Stimulated activated CD8-positive, alpha-beta memory T cell treated with anti-CD3 and anti-CD28 coated beads, Interleukin-4, amount 100 ng/mL, for 4 hours (primary cell): Measurements from ENCODE around the gene MOSPD2.
A peak's percentile ranks its signal among the peaks of the same experiment; 100 is the strongest.

Experiments used
- DNase-seq, 2 donors: peaks; one replicate each; pipeline ENCODE4 v3.0.0-alpha.2; 2020; ENCODE audit warnings: low read depth in 2 of 2, low spot score in 1 of 2

MOSPD2 gene

DNA sequence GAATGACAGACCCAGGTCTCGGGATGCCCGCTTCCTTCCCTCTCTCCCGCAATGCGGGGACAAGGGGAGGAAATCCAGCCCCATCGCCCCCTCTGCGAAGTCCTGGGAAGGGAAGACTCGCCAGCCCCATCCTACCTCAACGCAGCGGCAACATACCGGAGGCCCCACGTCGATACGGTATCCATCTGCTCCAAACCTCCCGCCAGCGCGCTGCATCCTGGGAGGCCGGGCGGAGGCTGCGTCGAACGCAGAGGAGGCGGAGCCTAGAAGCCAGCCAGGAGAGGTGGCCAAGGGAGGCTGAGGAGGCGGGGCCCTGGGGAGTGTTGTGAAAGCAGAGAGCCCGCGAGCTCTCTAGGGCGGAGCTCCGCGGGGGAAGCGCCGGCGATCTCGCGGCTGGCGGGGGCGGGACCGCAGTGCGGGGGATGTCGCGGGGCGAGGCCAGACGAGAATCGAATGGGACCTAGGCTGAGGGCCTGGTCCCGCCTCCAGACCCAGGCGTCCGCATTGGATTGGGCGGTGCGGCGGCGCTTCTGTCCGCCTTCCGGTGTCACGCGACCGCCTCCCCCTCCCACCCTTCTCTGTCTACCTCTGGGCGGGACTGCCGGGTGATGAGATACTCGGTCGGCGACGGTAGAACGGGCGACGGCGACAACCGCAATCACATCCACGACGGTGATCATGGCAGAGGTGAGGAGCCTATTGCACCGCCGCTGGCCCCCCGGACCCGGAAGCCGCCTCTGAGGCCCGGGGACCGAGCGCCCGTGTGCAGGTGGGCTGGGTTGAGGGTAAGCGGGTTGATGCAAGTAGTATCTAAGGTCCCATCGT is at the start of gene MOSPD2, which contains the start of gene FANCB:
TSS of gene MOSPD2 (plus strand) at position 571 of the 825 bp plus-strand sequence. CDS start at position 679, 108 bp downstream.
TSS of gene FANCB (minus strand) at position 219 of the 825 bp plus-strand sequence. CDS start 7,559 bp downstream, outside the sequence.
- DNase-seq, result peak; percentile 75 to 91

DNA sequence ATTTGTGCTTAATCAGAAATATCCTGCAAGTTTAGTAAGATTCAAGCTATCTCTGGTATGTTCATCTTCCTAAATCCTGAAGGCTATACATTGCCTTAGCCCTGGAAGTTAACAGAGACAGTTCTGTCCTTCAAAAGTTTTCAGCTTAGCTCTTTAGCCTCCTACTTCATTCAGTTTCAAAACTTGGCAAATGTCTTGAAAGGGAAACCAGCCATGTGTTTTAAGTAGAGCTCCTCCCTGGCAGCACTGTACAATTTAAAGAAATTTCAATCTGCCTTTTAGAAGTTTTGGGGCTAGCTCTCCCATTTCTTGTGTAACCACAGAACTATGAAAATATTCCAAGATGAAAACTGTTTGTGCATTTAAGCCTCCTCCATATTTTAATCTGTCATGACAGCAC is 47.4 kb upstream of the MOSPD2 start:
- DNase-seq, result no peak

DNA sequence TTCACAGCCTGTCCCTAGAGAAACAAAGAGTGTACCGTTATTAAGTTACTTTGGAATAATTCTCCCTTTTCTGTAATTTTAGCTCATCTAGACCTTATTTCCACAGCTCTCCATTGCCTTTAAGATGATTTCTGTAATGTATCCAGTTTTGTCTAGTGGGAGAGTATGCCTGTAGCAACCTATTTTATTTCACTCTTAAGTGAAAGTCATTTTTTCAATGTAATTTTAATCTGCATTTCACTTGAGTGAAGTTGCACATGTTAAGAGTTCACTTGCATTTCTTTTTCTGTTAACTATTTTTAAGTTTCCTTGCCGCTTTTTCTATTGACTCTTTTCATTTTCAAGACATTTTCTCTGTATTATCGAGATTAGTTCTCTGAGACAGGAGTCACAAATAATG is 46.9 kb upstream of the MOSPD2 start:
- no peak for DNase-seq

DNA sequence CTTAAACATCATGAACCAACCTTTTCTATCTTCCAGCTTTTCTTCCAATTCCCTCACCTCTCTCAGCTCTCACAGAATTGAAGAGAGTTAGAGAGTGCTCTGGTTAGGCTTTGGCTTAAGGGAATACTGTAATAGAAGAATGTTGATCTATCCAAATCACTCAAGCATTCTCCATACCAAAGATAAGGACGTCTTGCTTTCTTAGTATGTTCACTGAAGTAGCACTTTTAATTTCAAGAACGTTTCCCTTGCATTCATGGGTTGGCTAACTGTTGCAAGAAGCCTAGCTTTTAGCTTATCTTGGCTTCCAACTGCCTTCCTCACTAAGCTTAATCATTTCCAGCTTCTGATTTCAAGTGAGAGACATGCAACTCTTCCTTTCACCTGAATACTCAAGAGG is 43.6 kb upstream of the MOSPD2 start:
- no peak for DNase-seq

DNA sequence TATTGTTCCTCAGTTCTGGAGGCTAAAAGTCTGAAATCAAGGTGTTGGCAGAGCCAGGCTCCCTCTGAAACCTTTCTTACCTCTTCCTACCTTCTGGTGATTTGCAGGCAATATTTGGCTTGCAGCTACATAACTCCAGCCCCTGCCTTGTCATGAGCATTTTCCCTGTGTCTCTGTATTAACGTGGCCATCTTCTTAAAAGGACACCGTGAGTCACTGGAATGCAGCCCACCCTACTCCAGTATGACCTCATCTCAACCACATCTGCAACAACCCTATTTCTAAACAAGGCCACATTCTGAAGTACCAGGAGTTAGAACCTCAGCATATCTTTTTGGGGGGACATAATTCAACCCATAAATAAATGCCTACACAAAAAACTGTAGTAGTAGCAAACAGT is 41.1 kb upstream of the MOSPD2 start:
- no peak for DNase-seq

DNA sequence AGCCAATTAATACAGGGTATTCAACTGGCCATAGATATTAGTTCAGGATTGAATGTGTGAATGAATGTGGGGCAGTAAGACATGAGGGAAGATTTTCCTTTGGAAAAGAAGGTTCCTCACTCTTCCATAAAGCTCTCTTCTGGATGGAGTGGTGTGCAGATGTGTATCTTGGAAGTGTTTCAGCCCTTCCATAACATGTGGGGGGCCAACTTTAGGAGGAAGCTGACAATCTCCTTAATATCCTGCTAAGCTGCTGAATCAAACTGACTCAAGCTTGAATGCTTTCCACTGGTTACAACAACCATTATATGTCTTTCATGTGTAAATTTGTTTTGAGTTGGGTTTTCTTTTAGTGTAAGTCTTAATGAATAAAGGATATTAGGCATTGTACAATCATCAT is 40.6 kb upstream of the MOSPD2 start:
- no peak for DNase-seq

DNA sequence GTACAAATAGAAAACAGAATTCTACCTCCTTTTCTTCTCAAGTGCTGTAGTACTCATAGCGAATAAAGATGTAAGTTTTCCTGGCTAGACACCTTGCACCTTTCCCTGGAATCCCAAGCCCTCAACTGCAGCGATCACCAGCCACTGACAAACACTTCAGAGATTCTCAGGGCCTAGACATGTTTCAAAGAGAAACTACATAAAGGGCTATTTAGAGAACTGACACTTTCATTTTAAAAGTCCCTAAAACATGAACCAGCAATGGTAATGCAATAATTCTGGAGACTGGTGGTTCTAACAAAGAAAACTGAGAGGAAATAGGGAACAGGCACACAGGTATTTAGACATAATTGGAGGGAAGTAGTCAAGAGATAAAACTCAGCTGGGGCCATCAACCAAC is 36.1 kb upstream of the MOSPD2 start:
- DNase-seq, result no peak

DNA sequence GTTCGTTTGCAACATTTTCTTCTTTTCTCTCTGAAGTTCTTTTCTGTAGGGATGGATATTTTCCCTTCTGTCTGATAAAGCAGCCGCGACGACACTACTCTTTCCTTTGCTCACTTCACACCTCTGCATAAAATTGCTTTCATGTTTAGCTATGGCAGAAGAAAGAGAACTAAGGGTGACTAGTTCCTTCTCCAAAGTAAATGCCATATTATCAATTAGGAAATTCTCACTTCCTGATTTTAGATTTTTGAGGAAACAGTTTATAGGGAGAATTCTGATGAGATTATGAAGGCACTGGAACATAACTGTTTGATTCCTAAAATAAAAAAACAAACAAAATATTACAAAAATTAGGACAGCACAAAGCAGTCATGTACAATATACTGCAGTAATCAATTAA is 29.6 kb upstream of the MOSPD2 start:
- no peak for DNase-seq

DNA sequence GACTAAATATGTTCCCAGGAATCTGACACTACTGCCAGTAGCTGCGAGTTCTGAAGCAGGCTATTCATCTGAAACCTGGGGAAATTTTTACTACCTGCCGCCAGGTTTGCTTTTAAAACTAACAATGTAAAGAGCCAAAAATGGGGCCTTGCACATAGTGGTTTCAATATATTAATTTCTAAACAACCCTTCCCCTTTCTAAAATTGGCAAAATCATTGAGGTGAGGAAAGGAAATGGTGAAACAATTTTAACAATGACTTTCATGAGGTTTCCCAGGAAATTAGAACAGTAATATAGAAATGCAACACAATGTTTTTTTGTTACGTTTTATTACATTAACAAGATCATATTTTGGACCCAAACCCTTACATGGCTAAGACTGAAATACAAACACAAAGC is 21.7 kb upstream of the MOSPD2 start:
- no peak for DNase-seq

DNA sequence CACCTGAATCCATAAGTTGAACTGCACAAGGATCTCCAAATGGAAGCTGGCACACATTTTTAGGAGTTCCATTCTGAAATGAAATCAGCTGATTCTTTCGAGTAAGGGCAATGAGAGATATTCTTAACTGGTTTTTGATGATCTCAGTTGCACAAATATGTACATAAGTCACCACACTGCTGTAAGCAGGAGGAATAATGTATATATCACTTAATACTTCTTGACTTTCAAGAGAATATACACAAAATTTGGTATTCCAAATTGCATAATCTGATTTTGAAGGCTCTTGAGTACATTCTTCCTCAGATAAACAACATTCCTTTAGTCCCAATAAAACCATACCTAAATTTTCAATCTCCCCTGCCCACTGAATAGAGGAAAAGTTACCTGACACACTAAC is 8.6 kb upstream of the MOSPD2 start:
- DNase-seq, result no peak

DNA sequence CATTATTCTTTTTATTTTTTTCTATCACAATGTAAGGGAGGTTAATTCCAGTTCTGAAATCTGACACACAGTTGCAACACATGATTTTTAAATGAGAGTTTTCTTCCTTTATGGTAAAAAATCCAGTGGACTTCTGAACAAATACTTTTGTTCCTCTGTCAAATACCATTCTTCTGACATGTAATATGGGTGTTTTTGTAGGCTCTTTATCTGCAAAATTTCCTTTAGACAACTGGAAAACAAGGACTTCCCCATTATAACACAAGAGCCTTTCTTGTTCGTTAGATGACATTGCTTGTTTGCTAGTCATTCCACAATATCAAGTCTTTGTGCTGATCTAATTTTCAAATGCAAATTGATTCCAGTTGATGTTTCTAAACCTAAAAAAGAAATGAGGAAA is 8.0 kb upstream of the MOSPD2 start:
- no peak for DNase-seq

DNA sequence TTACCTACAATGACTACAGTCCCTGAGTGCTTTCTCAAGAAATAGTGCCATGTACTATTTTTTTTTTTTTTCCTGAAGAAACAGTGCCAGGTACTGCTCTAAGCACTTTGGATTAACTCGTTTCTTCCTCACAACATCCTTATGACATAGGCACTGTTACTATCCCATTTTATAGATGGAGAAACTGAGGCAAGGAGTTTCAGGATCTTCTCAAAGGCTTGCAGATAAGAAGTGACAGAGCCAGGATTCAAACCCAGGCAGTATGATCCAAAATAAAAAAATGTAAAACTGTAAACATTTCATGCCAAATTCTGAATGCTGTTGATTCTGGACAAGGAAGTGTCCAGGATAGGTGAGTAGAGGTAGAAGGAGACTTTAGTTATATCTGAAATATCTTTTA is 1.5 kb upstream of the MOSPD2 start:
- no peak for DNase-seq

DNA sequence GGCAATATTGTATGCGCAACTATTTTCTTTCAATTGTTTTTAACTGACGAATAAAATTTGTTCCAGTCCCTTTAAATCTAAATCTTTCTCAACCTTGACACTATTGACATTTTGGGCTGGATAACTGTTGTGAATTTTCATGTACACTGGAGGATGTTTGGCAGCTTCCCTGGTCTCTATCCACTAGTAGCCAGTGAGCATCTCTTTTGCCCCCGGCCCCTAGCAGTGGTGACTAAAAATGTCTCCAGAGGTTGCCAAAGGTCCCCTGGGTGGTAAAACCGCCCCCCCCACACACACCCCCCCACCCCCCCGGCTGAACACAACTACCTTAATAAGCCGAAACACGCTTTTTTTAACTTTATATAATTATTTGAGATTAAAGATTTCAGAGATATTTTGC is 866 bp upstream of the MOSPD2 start:
- DNase-seq, result no peak

DNA sequence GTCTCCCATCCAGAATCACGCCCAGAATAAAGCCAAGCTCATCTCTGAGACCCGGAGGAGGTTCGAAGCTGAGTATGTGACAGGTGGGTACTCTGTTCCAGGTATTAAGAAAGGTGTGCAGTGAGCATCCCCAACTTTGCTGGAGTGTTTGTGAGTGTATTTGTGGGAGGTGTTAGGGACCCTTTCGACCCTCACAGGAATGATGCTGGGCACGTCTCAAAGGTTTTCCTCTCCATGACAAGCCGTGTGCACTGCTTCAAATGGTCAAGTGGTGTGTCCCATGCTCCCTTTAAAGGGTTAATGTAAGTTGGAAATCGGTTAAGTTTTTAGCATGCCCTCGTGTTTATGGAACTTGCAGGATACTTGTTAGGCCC is 442 bp downstream of the MOSPD2 start:
- no peak for DNase-seq

DNA sequence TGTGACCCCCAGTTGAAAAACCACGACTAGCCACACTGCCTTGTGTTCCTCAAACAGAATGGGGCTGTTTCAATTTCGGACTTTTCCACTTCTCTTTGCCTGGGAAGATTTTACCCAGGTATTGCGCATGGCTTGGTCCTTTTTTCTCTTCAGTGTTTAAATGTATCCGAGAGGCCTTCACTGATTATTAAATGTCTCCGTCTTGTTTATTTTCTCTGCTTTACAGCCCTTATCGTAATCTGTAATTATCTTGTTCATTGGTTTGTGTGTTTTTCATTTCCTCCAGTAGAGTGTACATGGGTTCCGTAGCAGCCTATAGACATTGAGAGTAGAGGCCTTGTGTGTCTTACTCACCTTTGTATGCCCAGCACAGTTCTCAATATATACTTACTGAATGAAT is 2.4 kb downstream of the MOSPD2 start:
- no peak for DNase-seq

DNA sequence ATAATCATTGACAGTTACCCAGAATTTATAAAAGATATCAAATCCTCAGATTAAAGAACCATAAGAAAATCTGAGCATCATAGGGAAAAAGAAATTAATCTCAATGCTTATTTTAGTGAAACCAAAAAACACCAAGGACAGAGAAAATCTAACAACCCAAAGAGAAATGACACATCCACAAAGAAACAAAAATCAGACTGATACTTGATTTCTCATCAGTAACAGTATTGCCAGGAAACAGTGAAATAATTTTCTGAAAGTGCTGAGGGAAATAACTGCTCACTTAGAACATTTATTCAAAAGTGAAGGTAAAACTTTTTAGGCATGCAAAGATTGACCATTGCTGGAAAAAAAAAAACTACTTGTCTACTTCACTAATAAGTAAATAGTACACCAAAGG is 10.6 kb downstream of the MOSPD2 start:
- DNase-seq, result no peak

DNA sequence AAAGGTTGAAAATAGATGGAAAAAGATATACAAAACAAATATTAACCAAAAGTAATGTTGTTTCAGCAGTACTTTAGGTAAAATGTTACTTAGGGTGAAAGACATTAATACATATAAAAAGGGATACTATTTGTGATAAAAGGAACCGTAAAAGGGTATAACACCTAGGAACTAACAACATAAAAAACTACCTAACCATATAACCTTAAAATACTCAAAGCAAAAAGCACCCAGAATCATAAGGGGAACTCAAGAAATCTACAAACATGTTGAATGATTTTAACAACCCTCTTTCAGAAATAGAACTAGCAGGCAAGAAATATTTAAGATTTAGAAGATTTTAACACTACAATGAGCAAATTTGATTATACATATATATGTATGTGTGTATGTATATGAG is 11.5 kb downstream of the MOSPD2 start:
- no peak for DNase-seq

DNA sequence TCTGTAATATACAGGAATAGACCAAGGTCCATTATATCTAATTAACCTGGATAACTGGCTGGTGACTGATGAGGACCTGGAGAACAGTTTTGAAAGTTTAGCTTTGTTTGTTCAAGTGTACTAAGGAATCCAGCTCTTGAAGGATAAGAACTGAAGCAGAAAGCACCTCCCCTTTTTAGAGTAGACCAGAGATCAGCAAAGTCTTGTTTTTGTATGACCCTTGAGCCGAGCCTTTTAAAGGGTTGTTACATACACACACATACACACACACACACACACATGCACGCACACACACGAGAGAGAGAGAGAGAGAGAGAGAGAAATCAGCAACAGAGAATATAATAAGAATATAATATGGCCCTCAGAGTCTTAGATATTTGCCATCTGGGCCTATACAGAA is 13.0 kb downstream of the MOSPD2 start:
- no peak for DNase-seq

DNA sequence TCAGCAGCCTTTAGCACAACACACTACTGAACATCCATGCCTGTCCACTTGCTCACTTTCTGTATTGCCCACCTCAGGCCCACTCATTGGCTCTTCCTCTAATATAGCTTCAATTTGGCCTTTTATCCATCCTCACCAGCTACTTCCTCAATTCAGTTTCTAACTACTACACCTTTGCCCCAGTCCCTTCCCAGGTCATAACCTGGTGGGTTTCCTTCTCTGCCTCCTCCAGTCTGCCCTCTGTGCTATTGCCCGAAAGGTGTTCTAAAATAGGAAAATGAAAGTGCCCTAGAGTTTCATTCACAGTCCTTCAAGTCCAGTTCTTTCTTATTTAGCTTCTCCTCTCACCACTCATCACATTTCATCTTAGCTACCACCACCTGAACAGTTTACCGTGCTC is 23.1 kb downstream of the MOSPD2 start:
- no peak for DNase-seq

DNA sequence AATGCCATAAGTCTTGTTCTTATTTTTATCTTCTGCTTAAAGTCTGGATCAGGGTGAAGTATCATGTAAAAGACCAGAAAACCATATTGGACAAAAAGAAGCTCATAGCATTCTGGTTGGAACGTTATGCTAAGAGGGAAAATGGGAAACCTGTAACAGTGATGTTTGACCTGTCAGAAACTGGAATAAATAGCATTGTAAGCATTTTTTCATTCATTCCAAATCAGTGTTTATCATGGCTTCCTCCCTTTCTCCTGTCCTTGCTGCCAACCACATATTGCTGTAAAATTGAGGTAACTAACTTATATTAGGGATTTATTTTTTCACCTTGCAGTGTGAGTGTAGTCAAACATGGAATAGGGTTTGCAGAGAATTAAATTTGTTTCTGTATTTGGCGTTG is 23.8 kb downstream of the MOSPD2 start:
- DNase-seq, result no peak

DNA sequence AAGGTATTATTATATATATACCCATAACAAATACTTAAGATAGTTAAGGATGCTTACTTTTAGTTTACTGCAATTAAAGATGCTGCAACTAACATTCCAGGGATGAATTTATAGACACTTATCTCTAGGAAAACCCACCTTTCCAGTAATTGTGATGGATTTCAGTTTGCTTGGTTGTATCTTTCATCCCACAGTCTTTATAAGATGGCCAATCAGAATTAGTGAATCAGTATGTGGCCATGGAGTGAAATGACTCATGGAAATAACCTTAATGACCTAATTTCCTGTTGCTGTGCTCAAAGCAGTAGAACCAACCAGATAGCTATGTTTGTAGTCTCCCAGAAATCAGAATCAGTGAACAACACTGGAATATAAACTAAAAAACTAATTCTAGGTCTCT is 26.4 kb downstream of the MOSPD2 start:
- no peak for DNase-seq

DNA sequence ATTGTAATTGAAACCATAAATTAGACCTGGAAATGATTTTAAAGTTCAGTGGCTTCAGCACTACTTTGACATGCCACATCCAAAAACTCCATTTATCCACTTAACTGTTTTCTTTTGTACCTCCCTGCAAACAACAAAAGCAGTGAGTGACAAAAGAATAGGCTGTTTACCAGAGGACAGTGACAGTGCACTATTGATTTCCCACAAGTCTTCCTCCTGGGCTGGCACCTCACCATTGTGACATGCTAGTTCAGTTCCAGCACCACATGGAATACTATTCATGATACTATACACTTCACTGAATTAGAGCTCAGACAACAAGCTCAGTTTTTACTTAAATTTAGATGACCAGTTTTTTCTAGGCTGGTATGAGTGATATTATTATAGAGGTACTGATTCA is 29.3 kb downstream of the MOSPD2 start:
- DNase-seq, result no peak

DNA sequence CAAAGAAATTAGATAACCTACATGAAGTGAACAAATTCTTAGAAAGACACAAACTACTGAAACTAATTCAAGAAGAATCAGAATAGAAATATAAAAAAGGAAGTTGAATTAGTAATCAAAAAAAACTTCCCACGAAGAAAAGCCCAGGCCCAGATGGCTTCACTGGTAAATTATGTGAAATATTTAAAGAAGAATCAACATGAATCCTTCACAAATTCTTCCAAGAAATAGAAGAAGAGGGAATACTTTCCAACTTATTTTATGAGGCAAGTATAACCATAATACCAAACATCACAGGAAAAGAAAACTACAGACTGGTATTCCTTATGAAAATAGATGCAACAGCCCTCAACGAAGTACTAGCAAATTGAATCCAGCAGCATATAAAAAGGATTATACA is 30.7 kb downstream of the MOSPD2 start:
- DNase-seq, result no peak
